Karpas-422 (cell line): Measurements from ENCODE around the gene CDC42EP5. TPM values are rescaled to one million over a fixed set of nuclear protein-coding genes. Genes with fewer than 3 reads are reported as not detected.

ENCODE experiments used
- DNase-seq: peaks from one replicate; pipeline ENCODE4 v3.0.0-alpha.2; 2015
- H2AFZ ChIP-seq: fragments of 200-600 bp; sonication (generic); 2 replicates; pipeline ENCODE4 v1.6.1; 2014; ENCODE audit warnings: antibody characterized with exemption, low read length, mixed read lengths
- H3K27ac ChIP-seq: fragments of 200-600 bp; sonication (generic); 2 replicates; pipeline ENCODE4 v1.5.1; 2014; ENCODE audit warnings: mild to moderate bottlenecking, low read length, moderate library complexity
- H3K27me3 ChIP-seq: fragments of 200-600 bp; sonication (generic); 2 replicates; pipeline ENCODE4 v1.6.1; 2014; ENCODE audit warnings: low read length, mixed read lengths
- H3K36me3 ChIP-seq: fragments of 200-600 bp; sonication (generic); 2 replicates; pipeline ENCODE4 v1.6.1; 2014; ENCODE audit warnings: low read length, mixed read lengths; ENCODE audit not compliant: insufficient read depth
- H3K4me1 ChIP-seq: fragments of 200-600 bp; sonication (generic); 2 replicates; pipeline ENCODE4 v1.6.1; 2014; ENCODE audit warnings: mild to moderate bottlenecking, low read length, mixed read lengths
- H3K4me2 ChIP-seq: fragments of 200-600 bp; sonication (generic); 2 replicates; pipeline ENCODE4 v1.6.1; 2014; ENCODE audit warnings: low read length, low read depth, mild to moderate bottlenecking; ENCODE audit not compliant: poor library complexity, severe bottlenecking
- H3K4me3 ChIP-seq: fragments of 200-600 bp; sonication (generic); 2 replicates; pipeline ENCODE4 v1.5.1; 2014; ENCODE audit warnings: mild to moderate bottlenecking, antibody characterized with exemption, low read length, mixed read lengths
- H3K79me2 ChIP-seq: fragments of 200-600 bp; sonication (generic); 2 replicates; pipeline ENCODE4 v1.6.1; 2014; ENCODE audit warnings: mild to moderate bottlenecking, low read length, mixed read lengths
- H3K9ac ChIP-seq: fragments of 200-600 bp; sonication (generic); 2 replicates; pipeline ENCODE4 v1.6.0; 2014; ENCODE audit warnings: low read length
- H3K9me2 ChIP-seq: fragments of 200-600 bp; sonication (generic), shearing (Covaris generic); replicated peaks from 2 replicates; pipeline ENCODE4 v1.6.0; 2014; ENCODE audit warnings: mild to moderate bottlenecking, low read length, moderate library complexity; ENCODE audit not compliant: insufficient read depth
- H3K9me3 ChIP-seq: fragments of 300-700, 200-600 bp; sonication (generic); 2 replicates; pipeline ENCODE4 v1.6.1; 2014; ENCODE audit warnings: low read length, mixed read lengths
- H4K20me1 ChIP-seq: fragments of 200-600 bp; sonication (generic); 2 replicates; pipeline ENCODE4 v1.6.1; 2014; ENCODE audit warnings: mild to moderate bottlenecking, antibody characterized with exemption, low read length, low read depth; ENCODE audit not compliant: insufficient read depth
- small RNA-seq: library from RNA; depleted of rRNA; stranded (forward); fragments of <200 nt; gene quantifications from one replicate; pipeline ENCODE3, GENCODE V24; 2014
- total RNA-seq: library from RNA; depleted of rRNA; stranded (reverse); fragments of >200 nt; shearing (Covaris generic); gene quantifications from 2 replicates; pipeline ENCODE4 v1.2.3, GENCODE V29; 2014; ENCODE audit warnings: low replicate concordance; rRNA removed

Gene CDC42EP5
- total RNA-seq, 1 experiment from 2014 or later: not detected

- H3K9me3 ChIP-seq: no peaks in the 10 kb centered on the region
- DNase-seq: no peak
- no peak overlapping the region for H3K27ac ChIP-seq
- H3K4me2 ChIP-seq: no peak overlapping the region
- H3K9me2 ChIP-seq: no peaks in the 10 kb centered on the region
- H3K27me3 ChIP-seq: no peaks in the 10 kb centered on the region
- no peak overlapping the region for H2AFZ ChIP-seq
- H3K4me3 ChIP-seq: no peak overlapping the region
- no peaks in the 10 kb centered on the region for H3K79me2 ChIP-seq
- H4K20me1 ChIP-seq: no peaks in the 10 kb centered on the region
- no peak overlapping the region for H3K9ac ChIP-seq
- H3K36me3 ChIP-seq: no peaks in the 10 kb centered on the region
- H3K4me1 ChIP-seq: no peaks in the 10 kb centered on the region
These were observed 54.8 kb downstream of the CDC42EP5 start for GRCh38 chr19:54418030-54418929.

DNA sequence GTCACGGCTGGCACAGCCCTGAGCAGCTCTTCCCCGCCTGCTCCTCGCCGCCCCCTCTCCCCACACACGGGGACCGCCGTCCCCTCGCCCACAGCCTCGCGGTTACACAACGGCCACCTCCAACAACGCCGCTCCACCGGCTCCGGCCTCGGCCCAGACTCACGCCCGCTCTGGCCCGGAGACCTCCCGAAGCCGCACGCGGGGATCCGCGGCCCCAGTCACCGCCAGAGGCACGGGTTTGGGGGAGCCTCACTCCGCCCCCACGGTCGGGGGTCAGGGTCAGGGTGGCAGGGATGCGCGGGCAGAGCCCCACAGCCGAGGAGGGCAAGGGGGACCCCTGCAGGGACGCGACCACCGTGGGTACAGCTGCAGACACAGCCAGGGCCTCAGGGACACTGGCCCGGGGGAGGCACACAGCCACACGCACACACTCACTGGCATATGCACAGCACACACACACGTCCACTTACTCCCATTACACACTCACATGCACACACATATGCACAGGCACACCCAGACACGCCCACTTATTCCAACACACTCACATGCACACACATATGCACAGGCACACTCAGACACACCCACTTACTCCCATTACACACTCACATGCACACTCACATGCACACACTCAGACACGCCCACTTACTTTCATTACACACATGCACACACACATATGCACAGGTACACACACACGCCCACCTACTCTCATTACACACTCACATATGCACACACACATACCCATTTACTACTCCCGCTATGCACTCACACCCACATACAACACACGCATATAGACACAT lies 56.2 kb downstream of the CDC42EP5 start:
- Histone ChIP-seq H3K9me2 (no peaks in the 10 kb centered on the region), H3K36me3 (no peaks in the 10 kb centered on the region), H3K9ac (no peak overlapping the region), H4K20me1 (no peaks in the 10 kb centered on the region), H3K4me1 (no peaks in the 10 kb centered on the region), H3K27ac (no peak overlapping the region), H3K4me2 (no peak overlapping the region), H3K27me3 (no peaks in the 10 kb centered on the region), H3K4me3 (no peak overlapping the region), H3K9me3 (no peaks in the 10 kb centered on the region), H2AFZ (no peak overlapping the region), H3K79me2 (no peaks in the 10 kb centered on the region)
- DNase-seq: no peak

GRCh38 chr19:54415901-54416673 lies 57.0 kb downstream of the CDC42EP5 start:
- no peak for DNase-seq
- Histone ChIP-seq H3K4me3 (no peak overlapping the region), H3K9me2 (no peaks in the 10 kb centered on the region), H3K9me3 (no peaks in the 10 kb centered on the region), H3K4me2 (no peak overlapping the region), H2AFZ (no peak overlapping the region), H3K27me3 (no peaks in the 10 kb centered on the region), H3K4me1 (no peaks in the 10 kb centered on the region), H3K79me2 (no peaks in the 10 kb centered on the region), H4K20me1 (no peaks in the 10 kb centered on the region), H3K36me3 (no peaks in the 10 kb centered on the region), H3K27ac (no peak overlapping the region), H3K9ac (no peak overlapping the region)

GRCh38 chr19:54415208-54415900 lies 57.7 kb downstream of the CDC42EP5 start, which contains the start of gene TTYH1:
TTYH1 (plus strand) TSS chr19:54415464; CDS start chr19:54415553, 89 bp downstream.
- Histone ChIP-seq H3K27me3 (no peaks in the 10 kb centered on the region), H3K4me2 (no peak within 1 kb of the TSS)
- no peak for DNase-seq

More at GRCh38 chr19:54415208-54415900, 57.7 kb downstream of the CDC42EP5 start, which contains the start of gene TTYH1:
- H2AFZ ChIP-seq: no peak within 1 kb of the TSS
- H3K79me2 ChIP-seq: no peaks in the 10 kb centered on the region
- H3K9me2 ChIP-seq: no peaks in the 10 kb centered on the region
- no peaks in the 10 kb centered on the region for H3K4me1 ChIP-seq
- no peak within 1 kb of the TSS for H3K4me3 ChIP-seq
- no peaks in the 10 kb centered on the region for H3K36me3 ChIP-seq
- no peak within 1 kb of the TSS for H3K27ac ChIP-seq
- H3K9me3 ChIP-seq: no peaks in the 10 kb centered on the region
- H4K20me1 ChIP-seq: no peaks in the 10 kb centered on the region
- H3K9ac ChIP-seq: no peak within 1 kb of the TSS

Small RNA genes within 50 kb of the gene (small RNA-seq; reads per million reads assigned to genes)
- 0.20 reads per million for gene AC245884.3

Other genes with a start within 250 kb of the CDC42EP5 start
- not detected in 2 replicates for gene LILRA6, start 230.5 kb downstream of the CDC42EP5 start, total RNA-seq
- not detected in 2 replicates for gene LILRB5, start 216.0 kb downstream of the CDC42EP5 start, total RNA-seq
- gene LILRB2, start 192.2 kb downstream of the CDC42EP5 start, total RNA-seq: 0.22 and 0.61 TPM in 2 replicates
- gene LILRA5, start 160.1 kb downstream of the CDC42EP5 start, total RNA-seq: not detected in 2 replicates
- gene LILRA4, start 134.1 kb downstream of the CDC42EP5 start, total RNA-seq: 0.75 and 10.5 TPM in 2 replicates
- gene LAIR1, start 108.4 kb downstream of the CDC42EP5 start, total RNA-seq: 0.15 and 0.61 TPM in 2 replicates
- gene TTYH1, start 57.8 kb downstream of the CDC42EP5 start, total RNA-seq: not detected in 2 replicates
- 88.3 and 99.4 TPM in 2 replicates for gene LENG8, start 24.1 kb downstream of the CDC42EP5 start, total RNA-seq
- 5.0 and 14.1 TPM in 2 replicates for gene LENG9, start 9.5 kb downstream of the CDC42EP5 start, total RNA-seq
- gene LAIR2, start 29.5 kb upstream of the CDC42EP5 start, total RNA-seq: not detected in 2 replicates
- not detected in 2 replicates for gene LILRA2, start 100.5 kb upstream of the CDC42EP5 start, total RNA-seq
- not detected in 2 replicates for gene LILRA1, start 120.3 kb upstream of the CDC42EP5 start, total RNA-seq
- 0.07 and 5.2 TPM in 2 replicates for gene LILRB1, start 157.2 kb upstream of the CDC42EP5 start, total RNA-seq
- not detected in 2 replicates for gene LILRB4, start 189.7 kb upstream of the CDC42EP5 start, total RNA-seq